HEK293 (cell line): Measurements from ENCODE around the gene ERBB2.
"Not testable (repeated sequence)": the region's sequence is repeated elsewhere in the genome, so short reads cannot be mapped to it uniquely, and the experiment has no call there.

ENCODE experiments used
- CTCF ChIA-PET: fragments of 350-600 bp; formaldehyde crosslinking; extraction: SDS; loops from one replicate; lab custom pipeline; 2021; ENCODE audit warnings: antibody characterized with exemption; lab: Yijun Ruan, JAX
- POLR2A ChIA-PET: fragments of 300-600 bp; formaldehyde crosslinking; extraction: SDS; loops from one replicate; lab custom pipeline; 2020; ENCODE audit warnings: antibody characterized with exemption, inconsistent platforms; lab: Yijun Ruan, JAX
- H3K27ac ChIP-seq: fragments of 200-500 bp; sonication (Bioruptor generic); 2 replicates; pipeline ENCODE4 v1.5.1; 2014; ENCODE audit warnings: low read depth, low read length, control low read depth, inconsistent platforms; ENCODE audit errors: extremely low read depth
- H3K36me3 ChIP-seq, 2 experiments: fragments of 200-500 bp in 1 of 2; sonication (Bioruptor generic) in 1 of 2; 1 replicate in 1 of 2; 2 replicates in 1 of 2; pipeline ENCODE4 v1.5.1; 2014 to 2017; ENCODE audit warnings: inconsistent platforms in 2 of 2, low read length in 2 of 2; ENCODE audit not compliant: control insufficient read depth in 2 of 2, insufficient read depth in 1 of 2
- H3K4me1 ChIP-seq: fragments of 200-500 bp; sonication (Bioruptor generic); 2 replicates; pipeline ENCODE4 v1.5.1; 2014; ENCODE audit warnings: mild to moderate bottlenecking, low read length, inconsistent platforms; ENCODE audit not compliant: control insufficient read depth, insufficient read depth
- H3K4me3 ChIP-seq: 2 replicates; pipeline ENCODE4 v1.5.1; 2011; ENCODE audit warnings: low read depth, mild to moderate bottlenecking, control low read depth, low read length, moderate library complexity
- H3K9me3 ChIP-seq: fragments of 200-500 bp; sonication (Bioruptor generic); 2 replicates; pipeline ENCODE4 v1.5.1; 2014; ENCODE audit warnings: low read depth, low read length, inconsistent platforms; ENCODE audit not compliant: control insufficient read depth, insufficient read depth
- HIC1 ChIP-seq: fragments of 450-650 bp; formaldehyde crosslinking; IDR thresholded peaks from 2 replicates; pipeline ENCODE4 v1.5.1; 2016; ENCODE audit warnings: missing biosample characterization, missing genetic modification characterization
- KLF10 ChIP-seq: fragments of 450-650 bp; IDR thresholded peaks from 2 replicates; pipeline ENCODE4 v1.5.1; 2018; ENCODE audit warnings: missing biosample characterization, mild to moderate bottlenecking, missing genetic modification characterization
- SETDB1 ChIP-seq: IDR thresholded peaks from one replicate; pipeline ENCODE4 v1.6.1; 2017; ENCODE audit warnings: mild to moderate bottlenecking, low read length, moderate library complexity, mixed read lengths; ENCODE audit not compliant: insufficient read length
- YY2 ChIP-seq: fragments of 450-650 bp; formaldehyde crosslinking; IDR thresholded peaks from 2 replicates; pipeline ENCODE4 v1.5.1; 2016; ENCODE audit warnings: missing biosample characterization, missing genetic modification characterization
- ZBTB49 ChIP-seq: fragments of 450-650 bp; formaldehyde crosslinking; IDR thresholded peaks from 2 replicates; pipeline ENCODE4 v1.5.1; 2016; ENCODE audit warnings: missing biosample characterization, missing genetic modification characterization, low read depth
- ZNF121 ChIP-seq: fragments of 450-650 bp; formaldehyde crosslinking; IDR thresholded peaks from 2 replicates; pipeline ENCODE4 v1.5.1; 2016; ENCODE audit warnings: missing biosample characterization, missing genetic modification characterization
- ZNF155 ChIP-seq: fragments of 450-650 bp; formaldehyde crosslinking; IDR thresholded peaks from 2 replicates; pipeline ENCODE4 v1.5.1; 2016; ENCODE audit warnings: missing biosample characterization, missing genetic modification characterization
- ZNF16 ChIP-seq: fragments of 450-650 bp; formaldehyde crosslinking; IDR thresholded peaks from 2 replicates; pipeline ENCODE4 v1.5.1; 2016; ENCODE audit warnings: low read depth, missing biosample characterization, missing genetic modification characterization
- ZNF26 ChIP-seq: fragments of 450-650 bp; formaldehyde crosslinking; IDR thresholded peaks from 2 replicates; pipeline ENCODE4 v1.5.1; 2016; ENCODE audit warnings: missing biosample characterization, missing genetic modification characterization
- ZNF292 ChIP-seq: fragments of 450-650 bp; formaldehyde crosslinking; IDR thresholded peaks from 2 replicates; pipeline ENCODE4 v1.5.1; 2016; ENCODE audit warnings: low read depth, missing biosample characterization, missing genetic modification characterization, borderline replicate concordance
- ZNF350 ChIP-seq: fragments of 450-650 bp; formaldehyde crosslinking; IDR thresholded peaks from 2 replicates; pipeline ENCODE4 v1.5.0; 2017; ENCODE audit warnings: missing biosample characterization, mild to moderate bottlenecking, missing genetic modification characterization
- ZNF549 ChIP-seq: fragments of 450-650 bp; IDR thresholded peaks from 2 replicates; pipeline ENCODE4 v1.5.1; 2018; ENCODE audit warnings: missing biosample characterization, missing genetic modification characterization, mild to moderate bottlenecking, inconsistent platforms, moderate library complexity
- ZNF558 ChIP-seq: fragments of 450-650 bp; formaldehyde crosslinking; IDR thresholded peaks from 2 replicates; pipeline ENCODE4 v1.5.1; 2016; ENCODE audit warnings: missing biosample characterization, missing genetic modification characterization
- ZNF677 ChIP-seq: fragments of 450-650 bp; IDR thresholded peaks from 2 replicates; pipeline ENCODE4 v1.5.0; 2018; ENCODE audit warnings: missing biosample characterization, mild to moderate bottlenecking, missing genetic modification characterization, moderate library complexity
- ZNF777 ChIP-seq: fragments of 450-650 bp; formaldehyde crosslinking; IDR thresholded peaks from 2 replicates; pipeline ENCODE4 v1.5.1; 2017; ENCODE audit warnings: missing biosample characterization, missing genetic modification characterization, borderline replicate concordance
- ZSCAN23 ChIP-seq: fragments of 450-650 bp; formaldehyde crosslinking; IDR thresholded peaks from 2 replicates; pipeline ENCODE4 v1.5.1; 2016; ENCODE audit warnings: missing biosample characterization, missing genetic modification characterization
- TF ChIP-seq, protein P1 (sequence below): fragments of 450-650 bp; formaldehyde crosslinking; IDR thresholded peaks from 2 replicates; pipeline ENCODE4 v1.5.1; 2016; ENCODE audit warnings: missing biosample characterization, missing genetic modification characterization
- TF ChIP-seq, protein P2 (sequence below): fragments of 450-650 bp; formaldehyde crosslinking; IDR thresholded peaks from 2 replicates; pipeline ENCODE4 v1.5.1; 2016; ENCODE audit warnings: missing biosample characterization, missing genetic modification characterization

Gene ERBB2

DNA sequence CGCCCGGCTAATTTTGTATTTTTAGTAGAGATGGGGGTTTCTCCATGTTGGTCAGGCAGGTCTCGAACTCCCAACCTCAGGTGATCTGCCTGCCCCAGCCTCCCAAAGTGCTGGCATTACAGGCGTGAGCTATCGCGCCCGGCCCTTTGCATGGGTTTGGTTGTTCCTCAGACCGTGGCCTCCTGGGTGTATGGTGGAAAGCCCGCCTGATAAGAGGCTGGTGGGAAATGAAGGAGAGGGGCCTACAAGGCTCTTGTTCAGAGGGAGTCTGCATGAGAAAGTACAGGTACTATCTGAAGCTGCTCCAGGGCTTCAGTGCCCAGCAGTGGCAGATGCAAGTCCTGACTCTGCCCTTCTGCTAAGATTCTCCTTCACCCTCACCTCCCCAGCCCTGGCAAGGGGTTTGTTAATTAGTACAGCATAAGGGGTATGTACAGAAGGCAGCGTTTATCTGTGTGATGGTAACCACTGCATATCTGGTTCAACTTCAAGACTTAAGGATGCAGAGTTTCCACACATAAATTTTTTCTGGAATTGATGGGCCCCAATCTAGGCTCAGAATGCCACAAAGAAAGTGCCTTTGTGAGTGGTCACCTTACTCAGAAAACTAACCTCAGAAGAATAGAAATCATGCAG lies 62.1 kb downstream of the ERBB2 start (continued):
- TF ChIP-seq ZNF16 (tag by site-specific recombination) = no peak
- TF ChIP-seq, all 188 proteins: peak for 0

DNA sequence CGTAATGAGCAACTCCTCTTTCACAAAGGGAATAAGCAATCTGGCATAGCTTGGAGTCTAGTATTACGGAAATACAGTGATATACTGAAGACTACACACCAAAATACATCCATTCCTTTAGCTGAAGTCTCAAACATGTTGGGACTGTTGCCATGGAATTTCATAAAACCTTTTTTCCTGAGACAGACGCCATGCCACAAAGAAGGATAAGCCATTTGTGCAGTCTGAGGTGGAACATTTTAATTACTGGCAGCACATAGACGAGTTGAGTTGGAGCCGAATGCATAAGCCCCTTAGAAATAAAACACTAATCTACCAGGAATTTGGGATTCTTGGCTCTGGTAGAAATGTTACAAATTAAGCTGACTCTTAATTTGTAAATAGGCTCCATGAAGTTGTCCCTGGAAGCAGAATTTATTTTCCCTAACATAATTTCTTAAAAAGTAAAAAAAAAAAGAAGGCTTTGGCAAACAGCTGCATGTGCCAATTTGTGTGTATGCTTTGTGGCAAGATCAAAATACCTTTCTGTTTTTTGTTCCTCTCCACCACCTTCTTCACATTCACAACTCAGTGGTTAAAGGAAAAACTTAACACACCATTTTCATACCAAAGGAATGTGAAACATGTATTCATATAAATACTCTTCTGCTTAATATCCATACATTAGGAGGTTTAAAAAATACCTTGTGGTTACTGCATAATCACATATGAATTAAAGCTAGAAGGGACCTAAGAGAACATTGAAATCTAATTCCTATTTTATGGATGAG lies 63.4 kb downstream of the ERBB2 start:
- Histone ChIP-seq H3K36me3 (no peaks in the 10 kb centered on the region; a peak in 1 of 3 replicates), H3K4me1 (no peaks in the 10 kb centered on the region), H3K4me3 (no peak overlapping the region), H3K27ac (no peak overlapping the region), H3K9me3 (no peaks in the 10 kb centered on the region)
- CTCF ChIA-PET = interaction anchor here (0.7 to 1.2 kb wide), 4 partner anchors 9 to 142 kb away, joined by 3 to 6 read pairs (median 3); no protein-coding TSS in a partner anchor
- POLR2A ChIA-PET = interaction anchor here (0.6 to 0.8 kb wide), 2 partner anchors 8 to 78 kb away, joined by 3 read pairs; no protein-coding TSS in a partner anchor
- TF ChIP-seq ZSCAN23 (tag by site-specific recombination) (no peak), ZNF549 (no peak), ZNF155 (no peak), KLF10 (no peak), YY2 (tag by site-specific recombination) (no peak), SETDB1 (no peak)
- TF ChIP-seq, protein P1, sequence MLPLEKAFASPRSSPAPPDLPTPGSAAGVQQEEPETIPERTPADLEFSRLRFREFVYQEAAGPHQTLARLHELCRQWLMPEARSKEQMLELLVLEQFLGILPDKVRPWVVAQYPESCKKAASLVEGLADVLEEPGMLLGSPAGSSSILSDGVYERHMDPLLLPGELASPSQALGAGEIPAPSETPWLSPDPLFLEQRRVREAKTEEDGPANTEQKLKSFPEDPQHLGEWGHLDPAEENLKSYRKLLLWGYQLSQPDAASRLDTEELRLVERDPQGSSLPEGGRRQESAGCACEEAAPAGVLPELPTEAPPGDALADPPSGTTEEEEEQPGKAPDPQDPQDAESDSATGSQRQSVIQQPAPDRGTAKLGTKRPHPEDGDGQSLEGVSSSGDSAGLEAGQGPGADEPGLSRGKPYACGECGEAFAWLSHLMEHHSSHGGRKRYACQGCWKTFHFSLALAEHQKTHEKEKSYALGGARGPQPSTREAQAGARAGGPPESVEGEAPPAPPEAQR (tag by site-specific recombination) = no peak

GRCh38 chr17:39764171-39764570 lies 64.3 kb downstream of the ERBB2 start:
- not testable (repeated sequence) for H3K9me3 ChIP-seq, H3K27ac ChIP-seq, H3K36me3 ChIP-seq
- ChIA-PET POLR2A (interaction anchor here (0.6 kb wide), 5 partner anchors 11 to 98 kb away, joined by 3 to 6 read pairs (median 3); no protein-coding TSS in a partner anchor), CTCF (interaction anchor here (0.9 to 1.1 kb wide), 4 partner anchors 98 to 143 kb away, joined by 3 to 6 read pairs (median 4); no protein-coding TSS in a partner anchor)
- TF ChIP-seq ZNF121 = peak; percentile 86
- TF ChIP-seq, all 188 proteins: peak for 1; not testable (repeated sequence) for 187
- H3K4me3 ChIP-seq, H3K4me1 ChIP-seq: not testable (repeated sequence)

- ChIA-PET CTCF (interaction anchor here (0.7 to 1.1 kb wide), 4 partner anchors 85 to 144 kb away, joined by 3 to 6 read pairs (median 4); no protein-coding TSS in a partner anchor), POLR2A (no interaction called here)
- peaks cover 9% of the 10 kb centered on the region for H3K4me1 ChIP-seq
- TF ChIP-seq ZNF558 (no peak), SETDB1 (no peak), ZNF350 (tag by site-specific recombination) (no peak), ZBTB49 (no peak), ZNF16 (tag by site-specific recombination) (no peak), ZNF26 (no peak), HIC1 (tag by site-specific recombination) (no peak), ZNF777 (tag by site-specific recombination) (no peak), ZNF677 (no peak), ZNF292 (tag by site-specific recombination) (no peak)
- TF ChIP-seq, protein P2, sequence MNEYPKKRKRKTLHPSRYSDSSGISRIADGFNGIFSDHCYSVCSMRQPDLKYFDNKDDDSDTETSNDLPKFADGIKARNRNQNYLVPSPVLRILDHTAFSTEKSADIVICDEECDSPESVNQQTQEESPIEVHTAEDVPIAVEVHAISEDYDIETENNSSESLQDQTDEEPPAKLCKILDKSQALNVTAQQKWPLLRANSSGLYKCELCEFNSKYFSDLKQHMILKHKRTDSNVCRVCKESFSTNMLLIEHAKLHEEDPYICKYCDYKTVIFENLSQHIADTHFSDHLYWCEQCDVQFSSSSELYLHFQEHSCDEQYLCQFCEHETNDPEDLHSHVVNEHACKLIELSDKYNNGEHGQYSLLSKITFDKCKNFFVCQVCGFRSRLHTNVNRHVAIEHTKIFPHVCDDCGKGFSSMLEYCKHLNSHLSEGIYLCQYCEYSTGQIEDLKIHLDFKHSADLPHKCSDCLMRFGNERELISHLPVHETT (tag by site-specific recombination) = no peak
Measured at GRCh38 chr17:39765175-39765574, 65.3 kb downstream of the ERBB2 start.

More at GRCh38 chr17:39765175-39765574, 65.3 kb downstream of the ERBB2 start:
- Histone ChIP-seq H3K36me3 (no peaks in the 10 kb centered on the region; a peak in 1 of 3 replicates), H3K27ac (no peak overlapping the region), H3K4me3 (no peak overlapping the region), H3K9me3 (no peaks in the 10 kb centered on the region)
